CD1c-positive myeloid dendritic cell (primary cell): ENCODE results near the gene METAP1D.
"Not testable (repeated sequence)": the region's sequence is repeated elsewhere in the genome, so short reads cannot be mapped to it uniquely, and the experiment has no call there.

Experiments used
- DNase-seq: peaks from one replicate; pipeline ENCODE4 v3.0.0-alpha.2; 2016; ENCODE audit errors: extremely low spot score

METAP1D gene

DNA sequence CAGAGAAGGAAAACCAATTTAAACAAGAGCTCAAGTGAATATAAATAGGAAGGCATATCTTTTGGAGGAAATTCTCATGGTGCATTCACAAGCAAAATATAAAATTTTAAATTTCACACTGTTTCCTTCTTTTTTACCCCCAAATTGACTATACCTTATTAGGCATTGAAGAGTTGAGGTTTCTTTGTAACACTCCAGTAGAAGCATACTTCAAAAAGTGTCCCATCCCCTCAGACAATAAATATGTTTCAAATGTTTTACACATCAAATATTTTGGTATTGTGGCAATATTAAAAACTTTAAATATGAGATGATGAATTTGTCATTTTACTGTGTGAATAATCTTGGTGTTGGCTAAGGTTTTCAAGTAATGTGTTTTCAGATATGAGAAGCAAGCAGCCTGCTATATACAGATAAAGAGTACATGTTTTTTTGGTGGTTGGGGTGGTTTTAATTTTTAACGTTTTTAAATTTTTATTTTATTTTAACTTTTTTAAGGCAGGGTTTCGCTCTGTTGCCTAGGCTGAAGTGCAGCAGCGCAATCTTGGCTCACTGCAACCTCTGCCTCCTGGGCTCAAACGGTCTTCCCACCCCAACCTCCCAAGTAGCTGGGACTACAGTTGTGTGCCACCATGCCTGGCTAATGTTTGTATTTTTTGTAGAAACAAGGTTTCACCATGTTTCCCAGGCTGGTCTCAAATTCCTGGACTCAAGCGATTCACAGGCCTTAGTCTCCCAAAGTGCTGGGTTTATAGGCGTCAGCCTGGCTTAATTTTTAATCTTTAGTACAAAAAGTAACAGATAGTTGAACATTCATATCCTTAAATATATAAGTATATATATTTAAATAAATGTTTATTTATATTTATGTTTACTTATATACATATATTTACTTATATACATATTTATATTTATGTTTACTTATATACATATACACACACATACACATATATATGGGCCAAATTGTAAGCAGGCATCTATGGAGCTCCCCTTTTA lies 49.1 kb downstream of the METAP1D start:
- DNase-seq = no peak

DNA sequence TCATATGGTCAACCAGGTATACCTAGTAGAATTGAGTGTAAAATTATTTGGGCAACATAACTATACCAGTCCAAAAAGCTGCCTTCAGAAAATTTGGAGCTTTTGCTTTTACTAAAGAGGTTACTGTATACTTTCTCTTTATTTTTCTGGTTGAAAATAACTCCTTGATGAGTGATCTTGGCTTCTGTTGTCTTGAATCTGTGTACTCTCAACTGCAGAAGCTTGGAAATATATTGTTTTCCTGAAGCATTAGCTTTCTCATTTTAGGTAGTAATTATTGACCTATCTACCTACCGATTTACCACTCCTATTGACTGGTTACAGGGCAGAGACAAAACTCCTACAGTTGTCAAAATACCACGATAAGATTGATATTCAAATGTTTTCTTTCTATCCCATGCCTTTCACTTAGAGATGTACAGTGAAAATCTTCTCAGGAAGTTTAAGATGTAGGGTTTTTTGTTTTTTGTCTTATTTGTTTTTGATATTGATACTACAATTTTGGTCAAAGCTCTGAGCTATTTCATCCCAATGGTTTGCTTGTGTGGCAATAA lies 49.9 kb downstream of the METAP1D start:
- no peak for DNase-seq

DNA sequence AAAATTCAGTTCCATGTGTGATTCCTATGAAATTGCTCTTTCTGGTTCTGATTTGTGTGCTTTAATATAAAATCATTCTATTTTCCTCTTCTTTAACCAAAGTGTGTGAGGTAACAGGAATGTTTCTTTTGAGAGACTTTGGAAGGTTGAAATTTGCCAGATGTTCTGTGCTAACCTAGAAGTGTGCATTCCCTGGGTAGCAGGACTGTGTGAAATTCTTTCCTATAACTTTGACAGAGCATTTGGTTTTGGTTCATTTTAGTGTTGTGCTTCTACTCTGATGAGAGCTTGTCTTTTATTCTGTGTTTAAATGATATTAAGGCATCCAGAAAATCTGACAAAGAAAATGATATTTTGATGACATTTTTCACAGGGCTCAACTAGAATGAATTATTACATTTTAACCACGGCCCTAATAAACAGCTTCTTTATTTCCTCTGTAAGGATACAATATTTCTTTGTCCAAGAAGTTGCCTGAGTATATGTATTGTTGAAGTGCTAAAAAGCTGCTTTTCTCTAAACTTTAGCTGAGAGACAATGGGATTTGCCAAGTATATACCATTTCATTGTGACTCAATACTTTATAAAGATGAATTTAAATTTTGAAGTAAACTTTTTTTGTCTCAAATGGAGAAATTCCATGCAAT lies 50.8 kb downstream of the METAP1D start:
- DNase-seq = no peak

DNA sequence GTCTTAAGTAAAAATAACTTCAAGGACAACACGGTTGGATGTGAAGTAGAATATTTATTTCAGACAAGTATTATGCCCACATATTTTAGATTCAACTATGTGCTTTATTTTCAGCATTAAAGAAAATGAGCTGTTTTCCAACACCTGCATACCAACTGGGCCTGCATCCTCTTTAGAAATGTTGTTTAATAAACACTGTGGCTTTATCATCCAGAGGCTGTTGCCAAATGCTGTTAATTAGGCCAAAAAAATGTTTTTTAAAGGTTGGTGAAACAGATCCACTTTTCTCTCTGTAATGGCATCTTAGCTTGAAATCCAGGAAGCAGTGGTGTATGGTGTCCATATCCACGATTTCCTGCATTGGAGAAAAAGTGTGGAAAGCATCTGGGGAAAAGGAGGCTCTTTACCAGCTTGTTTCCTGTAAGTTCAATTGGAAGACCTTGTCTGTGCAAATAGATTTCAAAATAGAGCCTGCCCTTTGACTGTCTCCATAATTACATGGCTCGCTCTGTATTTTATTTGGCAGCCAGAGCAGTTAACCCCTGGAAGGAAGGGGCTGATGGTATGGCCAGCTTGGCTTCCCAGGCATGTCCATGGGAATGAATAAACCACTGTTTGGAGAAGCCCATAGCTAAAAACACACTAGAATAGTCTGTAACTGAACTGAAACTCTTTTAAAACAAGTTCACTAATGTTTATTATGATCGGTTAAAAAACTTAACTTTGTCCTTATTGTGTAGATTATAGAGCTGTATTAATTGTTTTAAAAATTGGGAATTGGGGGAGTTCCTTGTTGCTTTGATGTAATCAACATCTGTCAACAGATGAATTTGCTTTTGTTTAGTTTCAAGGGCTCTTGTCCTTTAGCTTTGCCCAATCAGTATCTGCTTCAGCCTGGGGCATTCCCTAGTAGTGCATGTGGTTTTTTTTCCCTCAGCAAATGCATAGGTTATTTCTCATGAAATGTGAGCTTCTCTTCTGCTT lies 52.5 kb downstream of the METAP1D start:
- no peak for DNase-seq

DNA sequence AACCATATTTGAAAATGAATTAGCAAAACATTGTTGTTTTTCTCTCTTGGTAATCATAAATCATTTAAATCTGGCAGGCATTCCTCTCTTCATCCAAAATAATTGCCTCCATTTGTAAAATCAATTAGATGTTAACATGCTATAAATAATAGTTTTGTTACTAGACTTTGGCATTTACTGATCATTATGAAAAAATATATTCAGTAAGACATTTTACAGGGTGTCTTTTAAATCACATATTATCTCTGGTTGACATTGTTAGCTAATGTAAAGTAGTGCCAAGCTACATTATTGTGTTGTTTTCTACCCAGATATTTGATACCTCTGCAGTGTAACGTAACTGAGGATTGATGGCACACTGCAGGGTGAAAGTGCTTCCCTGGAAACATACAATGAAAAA lies 53.7 kb downstream of the METAP1D start:
- no peak for DNase-seq

DNA sequence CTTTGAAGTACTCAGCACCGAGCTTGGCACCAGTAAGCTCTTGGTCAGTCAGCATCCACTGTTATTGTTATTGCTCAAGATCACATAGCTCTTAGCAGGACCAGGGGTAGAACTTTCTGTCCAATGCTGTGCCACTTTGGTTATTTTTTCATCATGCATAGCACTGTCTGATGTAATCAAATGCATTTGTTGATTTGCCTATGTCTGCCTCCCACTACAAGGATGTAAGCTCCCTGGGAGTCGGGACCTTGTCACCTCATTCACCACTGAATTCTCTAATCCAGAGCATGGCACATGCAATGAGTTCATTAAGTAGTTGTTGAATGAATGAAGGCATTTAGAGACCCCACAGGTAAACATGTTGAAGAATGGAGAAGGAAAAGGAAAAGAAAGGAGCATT lies 56.5 kb downstream of the METAP1D start:
- DNase-seq = no peak

DNA sequence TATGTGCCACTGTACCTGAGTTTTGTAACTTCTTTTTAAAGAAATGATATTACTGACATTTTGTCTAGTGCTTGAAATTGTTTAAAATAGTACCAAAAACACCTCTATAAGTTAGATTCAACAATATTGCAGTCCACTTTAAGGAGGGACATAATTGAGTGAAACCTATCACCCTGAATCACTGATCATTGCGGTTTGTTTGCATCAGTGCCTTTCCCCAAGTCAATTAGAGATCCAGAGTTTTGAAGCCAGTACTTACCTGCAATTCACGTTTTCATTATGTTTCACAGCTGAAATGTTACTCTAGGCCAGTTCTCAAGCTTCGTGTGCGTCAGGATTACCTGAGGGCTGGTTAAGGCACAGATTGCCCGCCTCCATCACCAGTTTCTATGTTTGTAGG lies 58.9 kb downstream of the METAP1D start:
- no peak for DNase-seq

DNA sequence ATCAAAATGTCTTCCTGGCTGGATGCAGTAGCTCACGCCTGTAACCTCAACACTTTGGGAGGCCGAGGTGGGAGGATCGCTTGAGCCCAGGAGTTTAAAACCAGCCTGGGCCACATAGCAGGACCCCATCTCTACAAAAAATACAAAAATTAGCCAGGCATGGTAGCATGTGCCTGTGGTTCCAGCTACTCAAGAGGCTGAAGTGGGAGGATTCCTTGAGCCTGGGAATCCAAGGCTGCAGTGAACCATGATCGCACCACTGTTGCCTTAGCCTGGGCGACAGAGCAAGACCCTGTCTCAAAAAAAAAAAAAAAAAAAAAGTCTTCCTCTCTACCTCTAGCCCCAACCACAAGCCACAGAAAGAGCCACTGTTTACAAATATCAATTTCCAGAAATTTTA lies 60.4 kb downstream of the METAP1D start:
- DNase-seq = not testable (repeated sequence)

DNA sequence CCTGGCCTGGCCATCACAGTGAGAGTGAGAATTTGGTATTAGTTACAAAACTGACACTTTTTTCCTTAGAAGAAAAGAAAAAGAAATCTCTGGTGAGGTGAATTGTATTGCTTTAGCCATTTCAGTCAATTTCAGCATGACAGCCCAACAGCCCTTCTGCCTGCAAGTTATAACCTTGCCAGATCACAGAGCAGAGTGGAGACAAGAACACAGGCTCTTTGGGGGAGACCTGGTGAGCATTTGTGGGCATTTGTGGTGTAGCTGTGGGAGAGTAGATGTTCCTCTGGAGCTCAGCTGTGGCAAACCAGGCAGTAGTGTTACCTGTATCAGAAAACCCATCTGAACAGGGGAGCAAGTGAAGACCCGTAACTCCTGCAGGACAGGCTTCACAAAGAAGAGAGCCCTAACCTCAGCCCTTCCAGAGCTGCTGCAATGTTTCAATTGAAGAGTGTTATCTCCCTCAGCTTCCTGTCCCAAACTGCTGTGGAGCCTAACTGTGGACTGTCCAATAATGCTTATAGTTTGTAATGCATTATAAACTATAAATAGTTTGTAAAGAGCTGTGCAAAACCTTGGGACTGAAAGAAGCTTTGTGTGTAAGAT lies 62.8 kb downstream of the METAP1D start:
- no peak for DNase-seq

DNA sequence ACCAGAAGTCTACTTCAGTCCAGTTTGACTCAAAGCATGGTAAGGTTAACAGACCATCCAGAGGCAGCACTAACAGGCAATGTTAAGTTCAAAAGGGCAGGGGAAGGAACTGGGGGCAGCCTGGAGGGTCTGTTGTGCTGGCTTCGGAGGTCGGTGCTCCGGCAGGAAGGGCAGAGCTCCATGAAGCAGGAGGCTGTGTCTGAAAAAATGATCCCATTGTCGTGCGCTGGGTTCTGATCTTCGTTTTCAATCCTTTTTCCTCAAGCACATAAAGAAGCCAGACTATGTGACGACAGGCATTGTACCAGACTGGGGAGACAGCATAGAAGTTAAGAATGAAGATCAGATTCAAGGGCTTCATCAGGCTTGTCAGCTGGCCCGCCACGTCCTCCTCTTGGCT lies 63.7 kb downstream of the METAP1D start:
- no peak for DNase-seq

DNA sequence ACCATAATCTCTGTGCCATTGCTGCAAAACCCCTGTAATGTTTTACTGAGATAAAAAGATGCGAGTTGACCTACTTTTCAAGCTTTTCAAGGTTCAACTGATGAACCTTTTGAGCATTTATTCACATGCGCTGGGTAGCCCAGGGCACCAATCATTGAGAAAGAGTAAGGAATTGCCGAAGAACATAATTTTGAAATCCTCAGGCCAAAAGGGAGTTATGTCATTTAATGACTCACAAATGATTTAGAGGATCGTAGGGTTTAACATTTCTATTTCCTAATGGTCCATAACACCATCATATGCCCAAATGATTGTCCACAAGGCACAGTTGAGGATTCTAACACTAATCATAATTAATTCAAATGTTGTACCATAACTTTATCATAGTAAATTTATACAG lies 65.4 kb downstream of the METAP1D start:
- DNase-seq = no peak

DNA sequence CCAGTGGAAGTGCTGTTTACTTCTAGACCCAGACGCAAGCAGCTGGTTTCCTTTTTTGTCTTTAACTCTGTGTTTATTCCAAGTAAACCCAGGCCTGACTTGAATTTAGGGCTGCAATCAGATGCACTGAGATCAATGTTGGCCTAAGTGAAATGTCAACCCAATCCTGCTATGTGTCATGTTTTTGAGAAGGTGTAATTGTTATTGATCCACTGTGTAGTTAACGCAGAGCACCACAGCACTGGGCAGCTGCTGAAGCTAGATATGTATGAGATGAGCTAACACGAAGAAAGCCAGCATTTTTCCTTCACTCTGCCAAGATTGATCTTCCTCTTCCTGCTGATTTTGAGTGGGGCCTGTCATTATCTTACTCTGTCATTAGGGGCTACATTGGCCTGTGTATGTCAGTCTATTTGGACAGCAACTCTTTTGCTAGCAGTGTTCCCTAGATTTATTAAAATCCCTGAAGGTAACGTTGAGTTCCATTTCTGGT lies 66.7 kb downstream of the METAP1D start:
- no peak for DNase-seq

DNA sequence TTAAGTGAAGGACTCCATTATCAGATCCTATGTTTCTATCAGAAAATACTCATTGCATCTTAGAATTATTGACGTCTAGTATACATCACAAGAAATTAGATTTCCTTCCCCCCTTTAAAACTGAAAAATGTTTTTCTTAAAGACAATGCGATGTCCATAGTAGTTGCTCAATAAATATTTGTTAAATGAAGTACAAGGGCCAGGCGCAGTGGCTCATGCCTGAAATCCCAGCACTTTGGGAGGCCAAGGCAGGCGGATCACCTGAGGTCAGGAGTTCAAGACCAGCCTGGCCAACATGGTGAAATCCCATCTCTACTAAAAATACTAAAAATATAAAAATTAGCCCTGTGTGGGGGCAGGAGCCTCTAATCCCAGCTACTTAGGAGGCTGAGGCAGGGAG lies 68.2 kb downstream of the METAP1D start:
- not testable (repeated sequence) for DNase-seq

DNA sequence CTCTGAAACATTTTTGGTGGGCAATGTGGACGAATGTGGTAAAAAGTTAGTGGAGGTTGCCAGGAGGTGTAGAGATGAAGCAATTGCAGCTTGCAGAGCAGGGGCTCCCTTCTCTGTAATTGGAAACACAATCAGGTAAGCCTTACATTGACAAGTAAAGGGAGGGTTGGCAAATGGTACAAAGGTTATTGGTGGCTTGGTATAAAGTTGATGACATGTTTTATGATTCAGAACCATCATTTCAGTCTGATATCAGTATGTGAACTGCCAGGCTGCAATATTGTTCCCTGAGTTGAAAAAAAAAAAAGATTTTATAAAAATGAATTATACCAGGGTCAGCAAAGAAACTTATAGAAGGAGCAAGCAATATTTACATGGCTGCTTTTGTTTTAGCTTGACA lies 71.2 kb downstream of the METAP1D start:
- DNase-seq = no peak

DNA sequence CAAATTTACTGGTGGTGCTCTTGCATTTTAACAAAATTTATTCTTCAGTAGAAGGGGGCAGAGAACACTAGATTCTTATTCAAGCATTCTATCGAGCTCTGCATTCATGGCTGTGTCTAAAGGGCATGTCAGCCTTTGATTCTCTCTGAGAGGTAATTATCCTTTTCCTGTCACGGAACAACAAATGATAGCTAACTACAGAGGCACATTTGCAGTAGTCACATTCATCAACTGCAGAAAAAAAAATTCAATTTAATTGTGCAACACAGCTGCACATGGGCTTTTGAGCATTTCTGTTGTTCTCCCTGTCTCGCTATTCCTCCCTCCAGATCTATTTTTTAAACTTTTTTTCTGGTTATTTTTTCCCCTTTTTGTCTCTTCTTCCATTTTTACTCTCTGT lies 72.5 kb downstream of the METAP1D start:
- DNase-seq = no peak

DNA sequence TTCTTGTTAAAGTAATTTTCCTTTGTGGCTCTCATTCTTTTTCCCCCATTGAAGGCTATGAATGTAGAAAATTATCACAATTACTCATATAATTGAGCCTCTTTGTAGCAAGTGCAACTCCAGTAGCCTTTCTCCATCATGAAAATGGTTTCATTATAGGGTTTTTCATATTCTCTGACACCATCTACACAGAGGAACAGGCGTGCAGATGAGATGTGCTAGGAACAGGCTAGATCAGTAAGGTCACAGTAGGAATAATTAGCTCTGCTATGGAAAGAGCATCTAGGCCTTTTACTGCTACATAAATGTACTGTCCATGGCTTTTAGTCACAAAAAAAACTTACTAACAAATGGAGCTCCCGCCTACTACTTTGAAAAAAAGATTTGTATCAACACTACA lies 73.0 kb downstream of the METAP1D start:
- no peak for DNase-seq

DNA sequence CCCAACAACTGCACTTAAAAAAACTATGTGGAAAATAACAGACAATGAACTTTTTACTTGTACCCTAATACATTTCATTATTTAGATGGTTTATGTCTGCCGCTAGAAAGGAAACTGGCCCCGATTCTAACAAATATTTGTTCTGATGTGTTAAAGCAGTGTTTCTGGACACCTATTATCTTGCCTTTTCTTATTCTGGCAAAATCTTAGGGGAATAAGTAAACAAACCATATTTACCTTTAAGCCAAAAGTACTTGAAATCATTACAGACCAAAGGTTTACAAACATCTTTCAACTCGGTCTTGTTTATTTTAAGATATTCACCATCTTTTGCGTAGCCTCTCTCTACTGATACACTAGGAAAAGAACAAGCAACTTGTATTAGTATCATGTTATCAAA lies 73.8 kb downstream of the METAP1D start:
- no peak for DNase-seq

DNA sequence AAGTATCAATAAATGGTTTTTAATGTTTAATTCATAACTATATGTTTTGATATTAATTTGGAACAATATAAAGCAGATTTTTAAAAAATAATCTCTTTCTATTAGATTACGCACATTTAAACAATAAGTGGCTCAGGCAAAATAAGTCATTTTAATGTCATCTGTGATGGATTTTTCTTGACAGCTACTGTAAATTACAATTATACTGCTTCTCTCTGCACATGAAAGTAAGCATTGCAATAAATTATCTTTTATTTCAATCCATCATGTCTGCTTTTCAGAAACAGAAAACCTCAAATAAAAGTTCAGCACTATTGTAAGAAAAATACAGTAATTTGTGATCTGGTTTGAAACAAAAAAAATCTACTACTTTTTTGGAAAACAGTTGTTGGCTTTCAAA lies 74.5 kb downstream of the METAP1D start:
- DNase-seq = no peak

DNA sequence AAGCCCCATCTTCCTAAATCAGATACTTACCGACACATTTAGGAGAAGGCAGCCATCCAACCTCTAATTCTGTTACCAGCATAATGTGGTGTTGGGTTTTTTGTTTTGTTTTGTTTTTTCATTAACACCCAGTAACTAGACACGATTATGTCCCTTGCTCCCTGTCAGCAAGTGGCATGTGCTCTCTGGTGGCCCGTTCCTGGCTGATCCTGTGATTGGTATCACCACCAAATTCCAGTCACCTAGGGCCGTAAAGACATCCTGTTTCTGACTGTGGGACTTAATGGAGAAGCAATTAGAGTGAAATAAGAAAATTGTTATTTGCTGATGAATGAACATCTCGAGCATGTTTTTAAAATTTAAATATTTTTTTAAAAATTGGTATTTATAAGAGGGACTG lies 79.7 kb downstream of the METAP1D start:
- no peak for DNase-seq

DNA sequence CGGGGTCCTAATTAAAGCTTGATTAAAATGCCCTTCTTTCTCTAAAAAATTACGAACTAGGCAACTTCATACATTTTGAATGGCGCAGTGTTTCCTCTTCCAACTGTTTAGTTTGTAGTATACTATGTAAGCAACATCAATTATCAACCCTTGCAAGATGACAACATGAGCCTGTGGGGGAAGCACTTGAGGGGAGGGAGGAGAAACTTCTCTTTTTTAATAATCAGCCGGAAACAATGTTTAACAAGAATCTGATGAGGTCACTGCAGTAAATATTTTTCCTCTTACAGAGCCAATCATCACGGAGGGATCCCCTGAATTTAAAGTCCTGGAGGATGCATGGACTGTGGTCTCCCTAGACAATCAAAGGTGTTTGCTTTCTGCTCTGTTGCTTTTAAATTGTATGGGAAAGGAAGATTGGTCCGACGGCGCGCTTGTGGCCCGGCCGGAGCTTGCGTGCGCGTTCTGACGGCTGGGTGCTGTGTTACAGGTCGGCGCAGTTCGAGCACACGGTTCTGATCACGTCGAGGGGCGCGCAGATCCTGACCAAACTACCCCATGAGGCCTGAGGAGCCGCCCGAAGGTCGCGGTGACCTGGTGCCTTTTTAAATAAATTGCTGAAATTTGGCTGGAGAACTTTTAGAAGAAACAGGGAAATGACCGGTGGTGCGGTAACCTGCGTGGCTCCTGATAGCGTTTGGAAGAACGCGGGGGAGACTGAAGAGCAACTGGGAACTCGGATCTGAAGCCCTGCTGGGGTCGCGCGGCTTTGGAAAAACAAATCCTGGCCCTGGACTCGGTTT lies 80.3 kb downstream of the METAP1D start:
- DNase-seq = peak; percentile 72
